ENCODE measurements around the gene TNFRSF14. TPM values are rescaled to one million over a fixed set of nuclear protein-coding genes. Genes with fewer than 3 reads are reported as not detected.

The TNFRSF14 gene
- total and polyA plus RNA-seq, 2 experiments from 2014 or later: not detected

DNA sequence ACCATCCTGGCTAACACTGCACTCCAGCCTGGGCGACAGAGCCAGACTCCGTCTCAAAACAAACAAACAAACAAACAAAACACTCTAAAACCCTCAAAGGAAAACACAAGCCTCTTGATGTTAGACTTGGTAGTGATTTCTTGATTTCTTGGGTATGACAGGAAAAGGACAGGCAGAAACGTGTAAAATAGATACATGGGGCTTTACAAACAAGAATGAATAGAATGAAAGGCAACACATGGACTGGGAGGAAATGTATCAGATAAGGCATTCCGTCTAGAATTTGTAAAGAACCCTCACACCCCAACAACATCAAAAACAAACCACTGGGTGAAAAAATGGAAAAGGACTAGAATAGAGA lies 22.6 kb downstream of the TNFRSF14 start (continued):
- TF ChIP-seq CTCF (conservative IDR thresholded peaks at IDR 0.05; ENCODE audit: low read depth in 2 of 2): no peak

GRCh38 chr1:2580691-2581090 lies 24.5 kb downstream of the TNFRSF14 start:
- H3K4me1 ChIP-seq (ENCODE audit: insufficient read depth): peaks cover 13% of the 10 kb centered on the region
- H3K36me3 ChIP-seq (ENCODE audit: insufficient read depth): no peaks in the 10 kb centered on the region
- no peak for DNase-seq (ENCODE audit: low spot score)
- Mint-ChIP-seq H3K4me1 (peaks cover 24% of the 10 kb centered on the region), H3K4me3 (no peak overlapping the region; the same call in 2 of the 3 replicates), H3K27ac (no peak overlapping the region), H3K9me3 (no peaks in the 10 kb centered on the region), H3K27me3 (ENCODE audit: insufficient read depth, low read depth, poor library complexity) (peaks cover 7% of the 10 kb centered on the region), H3K36me3 (ENCODE audit: low read depth) (no peaks in the 10 kb centered on the region)
- H3F3A ChIP-seq (replicated peaks; ENCODE audit: low read depth): no peaks in the 10 kb centered on the region
- H3K27me3 ChIP-seq (ENCODE audit: insufficient read depth): no peaks in the 10 kb centered on the region
- ATAC-seq: no peak
- H3K4me2 ChIP-seq: no peak overlapping the region
- H3K9me2 ChIP-seq (ENCODE audit: insufficient read depth): no peaks in the 10 kb centered on the region
- H3K4me3 ChIP-seq: no peak overlapping the region
- H3K79me2 ChIP-seq (replicated peaks; ENCODE audit: insufficient read depth): no peaks in the 10 kb centered on the region
- no peak overlapping the region for H2AFZ ChIP-seq
- H4K20me1 ChIP-seq (replicated peaks; ENCODE audit: insufficient read depth): no peaks in the 10 kb centered on the region
- no peak overlapping the region for H3K27ac ChIP-seq (ENCODE audit: low read depth)
- no peak for TF ChIP-seq ZNF114 (CRISPR knock-in tag; IDR thresholded peaks at IDR 0.05)
- TF ChIP-seq CTCF (conservative IDR thresholded peaks at IDR 0.05; ENCODE audit: low read depth in 2 of 2): no peak
- TF ChIP-seq EZH2 (IDR thresholded peaks at IDR 0.05; ENCODE audit: low read depth, unreplicated experiment): no peak
- no peak for TF ChIP-seq STAT1 (IDR thresholded peaks at IDR 0.05; ENCODE audit: unreplicated experiment)
- TF ChIP-seq, protein P1, sequence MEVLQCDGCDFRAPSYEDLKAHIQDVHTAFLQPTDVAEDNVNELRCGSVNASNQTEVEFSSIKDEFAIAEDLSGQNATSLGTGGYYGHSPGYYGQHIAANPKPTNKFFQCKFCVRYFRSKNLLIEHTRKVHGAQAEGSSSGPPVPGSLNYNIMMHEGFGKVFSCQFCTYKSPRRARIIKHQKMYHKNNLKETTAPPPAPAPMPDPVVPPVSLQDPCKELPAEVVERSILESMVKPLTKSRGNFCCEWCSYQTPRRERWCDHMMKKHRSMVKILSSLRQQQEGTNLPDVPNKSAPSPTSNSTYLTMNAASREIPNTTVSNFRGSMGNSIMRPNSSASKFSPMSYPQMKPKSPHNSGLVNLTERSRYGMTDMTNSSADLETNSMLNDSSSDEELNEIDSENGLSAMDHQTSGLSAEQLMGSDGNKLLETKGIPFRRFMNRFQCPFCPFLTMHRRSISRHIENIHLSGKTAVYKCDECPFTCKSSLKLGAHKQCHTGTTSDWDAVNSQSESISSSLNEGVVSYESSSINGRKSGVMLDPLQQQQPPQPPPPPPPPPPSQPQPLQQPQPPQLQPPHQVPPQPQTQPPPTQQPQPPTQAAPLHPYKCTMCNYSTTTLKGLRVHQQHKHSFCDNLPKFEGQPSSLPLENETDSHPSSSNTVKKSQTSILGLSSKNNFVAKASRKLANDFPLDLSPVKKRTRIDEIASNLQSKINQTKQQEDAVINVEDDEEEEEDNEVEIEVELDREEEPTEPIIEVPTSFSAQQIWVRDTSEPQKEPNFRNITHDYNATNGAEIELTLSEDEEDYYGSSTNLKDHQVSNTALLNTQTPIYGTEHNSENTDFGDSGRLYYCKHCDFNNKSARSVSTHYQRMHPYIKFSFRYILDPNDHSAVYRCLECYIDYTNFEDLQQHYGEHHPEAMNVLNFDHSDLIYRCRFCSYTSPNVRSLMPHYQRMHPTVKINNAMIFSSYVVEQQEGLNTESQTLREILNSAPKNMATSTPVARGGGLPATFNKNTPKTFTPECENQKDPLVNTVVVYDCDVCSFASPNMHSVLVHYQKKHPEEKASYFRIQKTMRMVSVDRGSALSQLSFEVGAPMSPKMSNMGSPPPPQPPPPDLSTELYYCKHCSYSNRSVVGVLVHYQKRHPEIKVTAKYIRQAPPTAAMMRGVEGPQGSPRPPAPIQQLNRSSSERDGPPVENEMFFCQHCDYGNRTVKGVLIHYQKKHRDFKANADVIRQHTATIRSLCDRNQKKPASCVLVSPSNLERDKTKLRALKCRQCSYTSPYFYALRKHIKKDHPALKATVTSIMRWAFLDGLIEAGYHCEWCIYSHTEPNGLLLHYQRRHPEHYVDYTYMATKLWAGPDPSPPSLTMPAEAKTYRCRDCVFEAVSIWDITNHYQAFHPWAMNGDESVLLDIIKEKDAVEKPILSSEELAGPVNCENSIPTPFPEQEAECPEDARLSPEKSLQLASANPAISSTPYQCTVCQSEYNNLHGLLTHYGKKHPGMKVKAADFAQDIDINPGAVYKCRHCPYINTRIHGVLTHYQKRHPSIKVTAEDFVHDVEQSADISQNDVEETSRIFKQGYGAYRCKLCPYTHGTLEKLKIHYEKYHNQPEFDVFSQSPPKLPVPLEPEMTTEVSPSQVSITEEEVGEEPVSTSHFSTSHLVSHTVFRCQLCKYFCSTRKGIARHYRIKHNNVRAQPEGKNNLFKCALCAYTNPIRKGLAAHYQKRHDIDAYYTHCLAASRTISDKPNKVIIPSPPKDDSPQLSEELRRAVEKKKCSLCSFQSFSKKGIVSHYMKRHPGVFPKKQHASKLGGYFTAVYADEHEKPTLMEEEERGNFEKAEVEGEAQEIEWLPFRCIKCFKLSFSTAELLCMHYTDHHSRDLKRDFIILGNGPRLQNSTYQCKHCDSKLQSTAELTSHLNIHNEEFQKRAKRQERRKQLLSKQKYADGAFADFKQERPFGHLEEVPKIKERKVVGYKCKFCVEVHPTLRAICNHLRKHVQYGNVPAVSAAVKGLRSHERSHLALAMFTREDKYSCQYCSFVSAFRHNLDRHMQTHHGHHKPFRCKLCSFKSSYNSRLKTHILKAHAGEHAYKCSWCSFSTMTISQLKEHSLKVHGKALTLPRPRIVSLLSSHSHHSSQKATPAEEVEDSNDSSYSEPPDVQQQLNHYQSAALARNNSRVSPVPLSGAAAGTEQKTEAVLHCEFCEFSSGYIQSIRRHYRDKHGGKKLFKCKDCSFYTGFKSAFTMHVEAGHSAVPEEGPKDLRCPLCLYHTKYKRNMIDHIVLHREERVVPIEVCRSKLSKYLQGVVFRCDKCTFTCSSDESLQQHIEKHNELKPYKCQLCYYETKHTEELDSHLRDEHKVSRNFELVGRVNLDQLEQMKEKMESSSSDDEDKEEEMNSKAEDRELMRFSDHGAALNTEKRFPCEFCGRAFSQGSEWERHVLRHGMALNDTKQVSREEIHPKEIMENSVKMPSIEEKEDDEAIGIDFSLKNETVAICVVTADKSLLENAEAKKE (CRISPR knock-in tag; IDR thresholded peaks at IDR 0.05): no peak
- no peak for TF ChIP-seq EZH2phosphoT487 (IDR thresholded peaks at IDR 0.05; ENCODE audit: unreplicated experiment)
- no peak for TF ChIP-seq POLR2AphosphoS5 (IDR thresholded peaks at IDR 0.05; ENCODE audit: low read depth)
- no peak for TF ChIP-seq ZNF331 (CRISPR knock-in tag; IDR thresholded peaks at IDR 0.05; ENCODE audit: low read depth)
- no peak for TF ChIP-seq REST (IDR thresholded peaks at IDR 0.05; ENCODE audit: unreplicated experiment)
- no peak for TF ChIP-seq ETS1 (IDR thresholded peaks at IDR 0.05)
- TF ChIP-seq NANOG (IDR thresholded peaks at IDR 0.05; ENCODE audit: borderline replicate concordance): no peak
